HG02840 (cell line): Measurements from ENCODE around the gene PARD3.

Experiments used
- ATAC-seq: cut with Tn5 transposase; IDR thresholded peaks from one replicate; pipeline ENCODE4 v1.9.1; 2021; ENCODE audit warnings: mild to moderate bottlenecking, moderate library complexity, moderate number of reproducible peaks; ENCODE audit not compliant: unreplicated experiment, low FRiP score

PARD3 gene

DNA sequence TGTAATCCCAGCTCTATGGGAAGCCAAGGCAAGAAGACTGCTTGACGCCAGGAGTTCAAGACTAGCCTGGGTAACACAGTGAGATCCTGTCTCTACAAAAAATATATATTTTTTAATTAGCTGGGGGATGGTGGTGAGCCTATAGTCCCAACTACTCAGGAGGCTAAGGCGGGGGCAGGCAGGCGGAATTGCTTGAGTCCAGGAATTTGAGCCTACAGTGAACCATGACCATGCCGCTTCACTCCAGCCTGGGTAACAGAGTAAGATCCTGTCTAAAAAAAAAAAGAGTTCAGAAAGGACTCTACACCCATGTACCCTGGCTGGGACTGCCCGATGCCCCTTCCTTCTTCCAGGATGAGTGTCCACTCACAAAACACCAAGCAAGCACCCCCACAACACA lies 648.7 kb downstream of the PARD3 start:
- ATAC-seq, result no peak

DNA sequence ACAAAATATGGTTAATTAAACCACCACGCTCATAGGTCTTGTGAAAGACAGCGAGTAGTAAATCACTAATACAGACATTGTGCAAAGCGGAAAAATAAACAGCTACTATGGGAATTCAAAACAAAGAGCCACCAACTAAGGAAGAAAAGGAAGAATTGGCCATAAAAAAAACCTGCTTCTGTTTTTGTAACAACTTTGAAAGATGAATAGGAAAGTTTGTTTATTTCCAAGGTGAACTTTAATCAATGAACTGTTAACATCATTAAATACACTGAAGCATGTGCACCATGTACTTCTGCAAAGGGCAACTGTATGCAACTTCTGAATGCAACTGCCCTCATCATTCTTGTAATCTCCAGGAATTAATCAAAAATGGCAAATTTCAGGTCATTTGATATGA lies 651.1 kb downstream of the PARD3 start:
- ATAC-seq, result no peak

DNA sequence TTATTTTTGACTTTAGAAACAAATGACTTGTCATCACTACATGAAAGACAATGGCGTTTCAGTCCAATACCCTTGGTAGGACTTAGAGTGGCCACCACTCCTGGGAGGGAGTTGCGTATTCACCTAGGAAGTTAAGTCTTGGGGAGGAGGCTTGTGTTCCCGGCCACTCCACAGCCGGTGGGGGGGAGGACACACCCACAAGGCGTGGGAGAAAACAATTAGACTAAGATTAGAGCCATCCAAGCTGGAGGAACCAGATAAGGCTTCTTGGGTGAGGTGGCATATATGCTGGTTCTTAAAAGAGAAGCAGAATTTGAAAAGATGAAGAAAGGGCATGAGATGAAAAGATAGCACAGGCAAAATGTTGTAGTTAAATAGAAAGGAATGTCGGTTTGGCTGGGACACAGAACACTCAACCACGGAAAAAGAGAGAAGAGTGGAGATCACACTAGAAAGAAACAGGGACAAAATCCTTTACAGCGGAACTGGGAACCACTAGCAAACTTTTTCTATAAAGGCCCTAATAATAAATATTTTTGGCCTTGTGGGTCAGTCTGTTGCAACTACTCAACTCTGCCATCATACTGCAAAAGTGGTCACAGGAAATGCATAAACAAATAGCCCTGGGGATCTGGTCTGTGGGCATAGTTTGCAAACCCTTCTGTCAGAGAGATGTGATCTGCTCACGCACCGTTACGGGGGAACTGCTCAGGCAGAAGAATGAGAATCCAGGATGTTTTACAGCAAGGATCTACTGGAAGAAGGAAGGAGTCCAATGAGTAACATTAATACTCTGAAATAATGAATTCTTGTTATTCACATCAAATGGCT lies 651.8 kb downstream of the PARD3 start:
- no peak for ATAC-seq

DNA sequence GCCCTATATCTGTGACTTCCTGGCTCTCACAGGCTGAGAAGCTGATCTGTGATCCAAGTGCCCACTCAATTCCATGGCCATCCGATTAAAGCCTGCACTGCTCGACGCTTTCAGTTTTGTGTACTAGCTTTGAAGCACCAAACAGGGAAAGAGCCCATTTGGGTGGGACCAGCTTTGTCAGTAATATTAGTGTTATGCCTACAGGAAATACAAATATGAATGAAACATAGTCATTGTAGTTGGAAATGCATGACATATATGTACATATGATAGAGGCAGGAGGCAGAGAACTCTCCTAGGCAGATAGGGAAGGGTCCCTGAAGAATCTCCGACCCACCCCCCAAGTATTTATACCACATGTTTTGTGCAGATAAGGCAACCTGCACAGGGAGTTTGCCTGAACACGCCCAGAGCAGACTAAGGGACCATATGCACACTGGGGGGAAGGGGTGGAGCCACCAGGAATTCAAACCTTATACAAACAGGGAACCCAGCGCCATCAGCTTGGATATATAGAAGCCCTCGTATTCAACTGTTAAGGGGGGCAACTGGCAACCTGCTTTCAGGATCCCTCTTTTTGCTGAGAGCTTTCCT lies 653.2 kb downstream of the PARD3 start:
- no peak for ATAC-seq

DNA sequence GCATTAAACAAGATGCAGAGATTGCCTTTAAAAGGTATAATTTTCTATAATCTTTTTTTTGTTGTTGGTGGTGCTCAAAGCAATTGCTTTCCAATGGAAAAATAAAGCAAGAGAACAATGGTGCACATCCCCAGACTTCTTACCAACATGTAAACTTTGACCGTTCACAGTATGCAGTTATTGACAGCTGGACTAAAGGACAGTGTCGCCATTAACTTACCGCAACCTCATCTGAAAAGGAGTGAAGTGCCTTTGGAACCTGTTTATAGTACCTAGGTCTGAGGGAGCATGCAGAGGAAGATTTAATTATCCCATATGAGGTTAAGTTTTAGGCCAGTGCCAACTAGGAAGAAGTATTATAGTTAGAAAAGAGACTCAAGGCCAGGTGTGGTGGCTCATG lies 654.5 kb downstream of the PARD3 start:
- no peak for ATAC-seq

DNA sequence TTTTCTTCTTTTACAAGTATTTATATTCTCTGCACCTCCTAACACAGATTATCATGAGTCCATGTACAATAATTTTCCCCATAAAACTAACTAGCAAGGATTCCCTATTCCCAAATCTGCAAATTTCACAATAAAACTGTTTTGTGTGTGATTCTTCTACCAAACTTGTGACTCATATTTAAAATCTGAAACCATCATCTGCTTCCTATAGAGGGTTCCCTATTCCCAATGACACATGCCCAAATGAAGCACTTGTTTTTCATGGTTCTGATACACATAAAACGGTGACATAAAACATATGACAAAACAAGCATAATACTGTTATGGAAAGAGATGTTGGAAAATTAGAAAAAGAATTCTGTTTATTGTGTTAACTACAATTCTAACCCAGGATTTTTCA lies 657.6 kb downstream of the PARD3 start:
- no peak for ATAC-seq

DNA sequence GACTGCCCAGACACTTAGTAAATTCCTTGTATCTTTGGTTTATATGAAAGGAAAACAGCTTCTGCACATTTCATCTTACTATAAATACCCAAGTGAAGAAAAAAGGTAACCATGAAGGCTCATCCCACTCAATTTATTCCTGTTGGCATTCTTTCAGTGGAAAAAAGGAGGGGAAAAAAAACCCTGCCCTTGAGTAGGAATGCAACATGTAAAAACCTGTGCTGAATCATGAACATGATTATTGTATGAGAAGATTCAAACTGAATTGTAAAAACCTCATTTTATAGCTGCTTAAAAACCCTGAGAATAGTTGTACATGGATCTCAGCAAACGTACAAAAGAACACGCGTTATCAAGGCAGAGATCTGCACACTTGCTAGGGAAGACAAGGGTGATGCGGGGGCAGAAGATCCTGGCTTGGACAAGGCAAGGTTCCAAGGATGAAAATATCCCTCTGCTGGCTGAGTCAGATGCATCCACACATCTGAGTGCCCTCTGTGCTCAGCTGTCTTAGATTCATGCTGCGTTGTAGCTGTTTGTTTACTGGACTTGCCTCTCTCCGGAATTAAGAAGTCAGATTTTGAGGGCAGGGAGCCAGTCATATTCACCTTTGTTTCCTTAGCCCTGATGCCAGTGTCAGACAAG lies 658.2 kb downstream of the PARD3 start:
- no peak for ATAC-seq

DNA sequence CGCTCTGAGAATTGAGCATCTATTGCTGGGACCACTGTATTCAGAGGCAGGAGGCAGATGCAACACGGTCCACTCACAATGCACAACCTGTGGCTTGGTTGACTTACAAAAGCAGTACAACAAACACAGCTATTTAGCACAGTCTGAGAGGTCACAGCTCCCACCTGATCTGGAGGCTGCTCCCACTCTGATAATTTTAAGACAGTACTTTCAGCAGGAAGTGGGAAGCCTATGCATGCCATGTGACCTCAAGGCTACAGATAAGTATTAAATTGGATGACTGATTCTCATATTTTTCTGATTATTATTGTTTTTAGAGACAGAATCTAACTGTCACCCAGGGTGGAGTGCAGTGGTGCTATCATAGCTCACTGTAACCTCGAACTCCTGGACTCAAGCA lies 659.3 kb downstream of the PARD3 start:
- no peak for ATAC-seq

DNA sequence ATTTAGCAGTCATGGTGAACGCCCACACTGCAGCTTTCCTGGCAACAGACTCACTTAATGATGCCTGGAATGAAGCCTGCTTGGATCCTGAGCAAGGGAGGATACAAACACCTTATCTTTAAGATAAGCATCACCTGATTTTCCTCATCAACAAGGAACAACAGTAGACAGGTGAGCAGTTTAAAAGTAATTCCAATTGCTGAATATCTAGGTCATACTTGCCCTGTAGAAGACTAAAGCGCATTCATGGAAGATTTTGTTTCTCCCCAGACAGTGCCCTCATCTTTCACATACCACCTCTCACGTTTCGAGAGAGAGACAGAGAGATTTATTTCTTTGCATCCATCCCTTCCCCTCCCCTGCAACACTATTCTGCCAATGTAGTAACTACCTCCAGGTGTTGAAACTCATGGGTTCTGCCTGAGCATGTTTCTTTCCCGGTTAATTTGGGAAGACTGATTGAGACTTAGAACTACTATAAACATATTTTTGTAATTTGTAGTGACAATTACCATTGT lies 660.7 kb downstream of the PARD3 start:
- no peak for ATAC-seq

DNA sequence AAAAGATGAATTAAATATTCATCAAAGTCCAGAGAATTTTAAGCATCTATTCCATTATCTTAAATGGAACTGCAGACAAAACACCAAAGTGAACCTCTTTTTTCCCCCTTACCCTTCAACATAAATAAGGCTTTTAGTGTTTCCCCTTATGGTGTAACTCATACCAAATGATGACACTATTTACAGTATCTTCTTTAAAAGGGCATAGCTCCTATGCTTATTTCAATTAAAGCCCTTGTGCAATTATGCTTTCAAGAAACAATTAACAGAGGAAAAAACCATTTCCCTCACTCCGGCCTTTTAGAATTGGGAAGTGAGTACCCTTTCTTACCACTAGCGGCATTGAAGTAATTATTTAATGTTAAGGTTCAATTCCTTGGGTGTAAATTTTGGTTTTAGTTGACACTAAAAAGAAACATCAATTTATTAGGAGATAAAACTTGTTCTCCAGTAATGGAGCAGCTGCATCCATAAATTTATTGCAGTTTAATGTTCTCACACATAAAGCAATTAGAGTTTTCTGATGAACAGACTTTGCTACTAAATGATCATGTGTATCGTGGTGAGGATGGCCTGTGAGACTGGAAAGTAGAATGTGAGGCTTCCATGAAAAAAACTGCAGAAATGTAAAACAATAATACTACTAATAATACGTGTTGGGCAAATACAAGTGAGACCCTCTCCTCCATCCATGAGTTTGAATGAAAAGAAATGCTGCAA lies 661.3 kb downstream of the PARD3 start:
- ATAC-seq, result no peak

DNA sequence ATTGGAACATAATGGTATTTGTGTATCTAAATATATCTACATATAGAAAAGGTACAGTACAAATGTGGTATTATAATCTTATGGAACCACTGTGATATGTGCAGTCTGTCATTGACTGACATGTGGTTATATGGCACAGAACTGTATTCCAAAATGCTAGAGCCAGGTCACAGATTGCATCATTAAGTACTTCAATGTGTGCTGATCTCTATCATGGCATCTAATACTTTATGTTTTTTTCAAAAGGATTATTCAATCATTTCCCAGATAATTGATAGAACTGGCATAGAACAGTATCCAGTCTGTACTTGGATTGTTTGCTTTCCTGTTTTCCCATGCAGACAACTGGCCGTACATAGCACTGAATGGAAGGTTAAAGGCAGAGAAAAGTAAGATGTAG lies 662.7 kb downstream of the PARD3 start:
- ATAC-seq, result no peak

DNA sequence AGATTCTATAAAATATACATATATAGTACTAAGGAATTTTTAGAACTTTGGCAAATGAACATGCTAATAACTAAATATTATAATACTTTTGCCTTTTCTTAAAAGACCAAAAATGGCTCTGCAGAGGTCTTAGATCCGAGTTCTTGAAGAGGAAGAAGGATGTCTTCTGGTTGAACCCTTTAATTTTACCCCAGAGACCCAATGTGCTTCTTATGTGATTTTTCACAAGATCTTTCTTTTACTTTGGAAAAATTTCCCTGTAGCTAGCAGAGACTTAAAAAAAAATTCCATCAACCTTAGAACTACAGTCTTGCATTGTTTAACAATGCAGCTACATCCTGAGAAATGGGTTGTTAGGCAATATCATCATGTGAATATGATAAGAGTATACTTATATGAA lies 663.2 kb downstream of the PARD3 start:
- ATAC-seq, result no peak

DNA sequence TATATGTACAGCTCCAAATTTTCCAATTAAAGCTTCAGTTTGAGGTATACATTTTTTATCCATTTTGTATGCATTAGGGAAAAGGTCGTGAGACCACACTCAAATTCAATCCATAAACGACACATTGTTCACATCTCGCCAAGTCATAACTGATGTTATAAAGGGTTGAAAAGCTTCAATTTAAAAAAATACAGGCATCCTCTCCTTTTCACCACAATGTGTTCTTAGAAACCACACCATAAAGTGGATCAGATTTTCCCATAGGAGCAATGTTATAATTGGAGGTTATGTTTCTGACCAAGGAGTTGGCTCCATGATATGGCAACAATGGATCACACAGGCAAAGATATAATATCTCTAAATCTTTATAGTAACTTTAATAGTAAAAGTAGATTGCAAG lies 663.6 kb downstream of the PARD3 start:
- no peak for ATAC-seq

DNA sequence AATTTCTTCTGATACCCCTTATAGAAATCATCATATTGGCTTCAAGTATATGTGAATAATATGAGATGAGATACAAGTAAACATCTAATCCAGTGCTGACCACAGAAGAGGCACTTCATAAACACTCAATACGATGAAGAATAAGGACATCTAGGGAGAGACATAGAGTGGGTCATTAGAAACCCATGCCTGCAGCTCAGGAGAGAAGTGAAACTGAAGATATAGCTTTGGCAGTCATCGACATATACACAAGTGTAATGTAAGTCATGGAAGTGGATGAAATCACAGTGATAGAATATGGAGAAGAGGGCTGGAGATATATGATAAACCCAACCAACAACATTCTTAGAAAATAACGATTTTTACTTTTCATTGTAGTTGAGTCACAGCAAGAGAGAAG lies 665.0 kb downstream of the PARD3 start:
- ATAC-seq, result no peak

DNA sequence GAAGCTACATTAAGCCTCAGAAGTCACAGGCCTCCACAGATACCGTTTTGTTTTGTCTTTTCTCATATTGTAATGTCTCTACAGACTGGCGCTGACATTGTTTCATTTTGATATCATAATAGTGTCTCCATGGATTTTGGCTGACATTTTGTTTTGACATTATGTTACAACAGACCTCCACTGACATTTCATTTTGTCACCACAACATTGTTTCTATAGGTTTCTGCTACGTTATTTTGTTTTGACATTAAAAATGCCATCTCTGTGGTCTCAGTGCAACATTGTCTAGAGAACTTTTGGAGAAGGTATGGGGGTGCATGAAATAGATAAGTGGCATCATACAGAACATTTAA lies 666.8 kb downstream of the PARD3 start:
- ATAC-seq, result no peak

DNA sequence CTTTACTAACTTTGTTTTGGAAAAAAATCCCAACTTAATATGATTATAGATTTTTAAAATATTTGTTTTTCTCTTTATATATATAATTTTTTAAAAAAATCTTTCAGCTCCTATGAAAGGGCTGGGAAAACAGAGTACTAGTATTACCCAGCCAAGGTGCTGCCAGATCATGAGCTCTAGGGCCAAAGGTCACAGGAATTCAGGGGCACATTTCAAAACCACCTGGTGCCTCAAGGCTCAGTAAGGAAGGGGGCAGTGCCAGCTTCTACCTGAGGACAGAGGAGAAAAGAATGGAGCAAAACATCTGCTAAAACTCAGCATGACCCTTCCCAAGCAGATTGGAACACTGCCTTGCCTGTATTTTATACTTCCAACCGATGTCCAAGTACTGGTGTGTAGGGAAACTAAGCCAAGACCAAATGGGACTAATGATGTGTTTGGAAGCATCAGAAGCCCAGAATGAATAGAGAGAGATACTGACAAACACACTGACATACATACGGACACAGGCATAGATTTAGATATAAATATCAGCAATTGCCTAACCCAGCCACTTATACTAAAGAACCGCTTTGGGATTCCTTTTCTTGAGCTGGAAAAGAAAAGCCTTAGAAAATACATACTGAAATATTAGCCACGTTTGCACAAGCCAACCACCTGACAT lies 667.3 kb downstream of the PARD3 start:
- no peak for ATAC-seq

DNA sequence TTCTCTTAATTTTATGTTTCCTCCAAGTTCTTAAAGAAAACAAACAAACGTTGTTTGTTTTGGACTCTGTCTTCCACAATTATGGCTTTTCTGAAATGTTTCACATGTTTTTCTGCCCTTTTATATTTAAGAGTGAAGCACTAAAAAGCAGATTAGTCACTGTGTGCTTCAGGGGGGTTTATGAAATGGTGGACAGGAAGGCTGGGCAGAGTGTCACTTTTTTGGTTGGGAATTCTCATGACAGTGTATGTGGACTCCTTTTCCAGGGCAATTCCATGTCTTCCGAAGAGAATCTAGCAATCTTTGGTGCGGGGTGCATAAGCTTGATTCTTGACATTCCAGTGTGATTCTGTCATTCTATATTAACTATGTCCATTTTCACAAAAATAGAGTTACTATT lies 669.4 kb downstream of the PARD3 start:
- no peak for ATAC-seq

DNA sequence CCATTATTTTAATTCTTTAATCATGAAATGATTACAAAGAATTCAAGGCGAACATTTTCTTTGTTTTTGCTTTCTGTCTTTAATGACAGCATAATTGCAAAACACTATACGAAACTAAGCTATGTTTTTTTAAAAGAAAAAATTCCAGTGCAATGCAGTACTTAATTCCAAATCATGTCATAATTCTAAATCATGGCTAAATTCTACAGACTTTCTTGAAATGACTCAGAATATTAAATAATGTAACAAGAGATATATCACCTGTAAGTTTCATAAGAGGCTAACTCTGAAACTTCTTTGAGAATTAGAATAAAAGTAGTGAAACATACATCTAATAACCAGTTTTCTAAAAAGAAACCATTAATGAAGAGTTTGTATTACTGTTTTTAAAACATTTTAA lies 671.6 kb downstream of the PARD3 start:
- no peak for ATAC-seq

DNA sequence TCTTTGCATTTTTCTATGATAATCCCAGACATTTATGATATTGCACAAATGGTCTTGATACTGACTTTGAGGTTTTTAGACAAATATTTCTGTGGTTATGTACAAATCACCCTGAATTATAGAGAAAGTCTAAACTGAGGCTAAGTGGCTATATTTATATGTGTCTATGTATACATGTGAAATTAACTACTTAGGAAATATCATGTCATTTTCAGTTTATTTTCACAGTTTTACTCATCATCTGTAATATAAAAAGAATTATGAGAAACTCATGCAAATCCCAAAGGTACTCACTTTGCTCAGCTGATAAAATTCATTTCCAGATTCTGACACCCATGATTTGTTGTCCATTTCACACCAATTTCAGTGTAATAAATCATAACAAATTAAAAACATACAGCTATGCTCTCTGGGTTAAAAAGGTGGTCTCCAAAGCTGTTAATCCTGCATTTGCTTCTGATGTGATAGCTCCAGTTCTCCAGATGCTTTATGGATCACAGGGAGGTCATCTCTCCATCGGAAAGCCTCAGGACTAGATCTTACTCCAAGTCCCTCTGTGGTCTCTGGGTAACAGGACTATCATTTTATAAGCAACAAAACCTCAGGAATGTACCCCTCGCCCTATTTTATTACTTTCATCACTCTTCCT lies 673.9 kb downstream of the PARD3 start:
- ATAC-seq, result no peak

DNA sequence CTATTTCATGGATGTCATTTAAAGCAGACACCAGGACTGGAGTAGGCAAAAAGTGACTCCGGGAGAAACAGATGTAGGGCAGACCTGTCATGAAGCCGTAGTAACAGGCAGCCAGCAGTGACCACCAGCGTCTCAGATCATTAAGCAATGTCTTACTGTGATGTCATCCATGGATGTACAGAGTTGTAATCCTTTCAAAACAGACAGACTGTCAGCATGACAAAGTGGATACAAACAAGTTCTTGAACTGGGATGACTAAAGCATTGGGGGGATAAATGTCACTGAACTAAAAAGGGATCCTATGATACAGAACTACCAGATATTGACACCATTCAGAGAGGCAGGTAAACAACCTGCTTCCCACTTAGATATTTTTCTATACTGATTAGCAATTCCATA lies 675.5 kb downstream of the PARD3 start:
- no peak for ATAC-seq
